Fibroblast of skin of back (primary cell): Measurements from ENCODE around the gene FLT3.
"Not testable (repeated sequence)": the region's sequence is repeated elsewhere in the genome, so short reads cannot be mapped to it uniquely, and the experiment has no call there.

Experiments used
- DNase-seq: peaks from one replicate; pipeline ENCODE4 v3.0.0-alpha.2; 2013

FLT3 gene

GRCh38 chr13:27971236-27971645 is 129.1 kb downstream of the FLT3 start:
- DNase-seq = no peak

- no peak for DNase-seq
Measured at GRCh38 chr13:27970382-27971235, 129.8 kb downstream of the FLT3 start.

GRCh38 chr13:27969866-27970229 is 130.5 kb downstream of the FLT3 start:
- DNase-seq = no peak

GRCh38 chr13:27969082-27969865 is 131.1 kb downstream of the FLT3 start, which contains the start of gene CDX2:
CDX2 (minus strand) TSS chr13:27969315; CDS start chr13:27969006, 309 bp downstream.
- DNase-seq = no peak

GRCh38 chr13:27968316-27969081 is 131.9 kb downstream of the FLT3 start:
- DNase-seq = no peak

GRCh38 chr13:27967736-27968315 is 132.6 kb downstream of the FLT3 start:
- no peak for DNase-seq

GRCh38 chr13:27967203-27967735 is 133.1 kb downstream of the FLT3 start:
- DNase-seq = no peak

GRCh38 chr13:27966641-27967202 is 133.7 kb downstream of the FLT3 start:
- DNase-seq = no peak

GRCh38 chr13:27965740-27966640 is 134.4 kb downstream of the FLT3 start:
- no peak for DNase-seq

- DNase-seq = no peak
Measured at GRCh38 chr13:27965343-27965739, 135.0 kb downstream of the FLT3 start.

- no peak for DNase-seq
Measured at GRCh38 chr13:27964741-27965323, 135.5 kb downstream of the FLT3 start.

- not testable (repeated sequence) for DNase-seq
Measured at GRCh38 chr13:27964206-27964605, 136.2 kb downstream of the FLT3 start.

- no peak for DNase-seq
Measured at GRCh38 chr13:27963491-27963890, 136.9 kb downstream of the FLT3 start.

GRCh38 chr13:27962982-27963381 is 137.4 kb downstream of the FLT3 start:
- no peak for DNase-seq

- DNase-seq = no peak
Measured at GRCh38 chr13:27962128-27962841, 138.1 kb downstream of the FLT3 start.

- no peak for DNase-seq
Measured at GRCh38 chr13:27961227-27962085, 138.9 kb downstream of the FLT3 start.

GRCh38 chr13:27960362-27961226 is 139.8 kb downstream of the FLT3 start:
- DNase-seq = no peak

- DNase-seq = no peak
Measured at GRCh38 chr13:27959976-27960361, 140.4 kb downstream of the FLT3 start.
